ENCODE data around the gene MORF4L1.
"Not testable (repeated sequence)": the region's sequence is repeated elsewhere in the genome, so short reads cannot be mapped to it uniquely, and the experiment has no call there.

- not testable (repeated sequence) for TF ChIP-seq CTCF (conservative IDR thresholded peaks at IDR 0.05 in 1 of 2, IDR thresholded peaks at IDR 0.05 in 1 of 2; ENCODE audit: extremely low read depth in 1 of 2, insufficient read depth in 1 of 2, low read depth in 1 of 2, low read length in 2 of 2); EZH2 (IDR thresholded peaks at IDR 0.05; ENCODE audit: borderline replicate concordance, low read length)
Measured at GRCh38 chr15:78846906-78847305, 25.8 kb upstream of the MORF4L1 start.

Data from mammary epithelial cell (primary cell).